Cerebellar nuclear complex (tissue), 1 donor: ENCODE measurements around the gene GSTP1.
"Not testable (repeated sequence)": the region's sequence is repeated elsewhere in the genome, so short reads cannot be mapped to it uniquely, and the experiment has no call there.

Experiments used
- DNase-seq, 2 experiments: peaks; one replicate each; lab custom pipeline; 2025; lab: John Stamatoyannopoulos, UW

Gene GSTP1

GRCh38 chr11:67614730-67615714 is 31.4 kb downstream of the GSTP1 start:
- no peak for DNase-seq

GRCh38 chr11:67615728-67616430 is 32.3 kb downstream of the GSTP1 start:
- DNase-seq = no peak

- DNase-seq = no peak
Measured at GRCh38 chr11:67616431-67617242, 33.0 kb downstream of the GSTP1 start.

GRCh38 chr11:67617243-67617953 is 33.8 kb downstream of the GSTP1 start:
- no peak for DNase-seq

DNA sequence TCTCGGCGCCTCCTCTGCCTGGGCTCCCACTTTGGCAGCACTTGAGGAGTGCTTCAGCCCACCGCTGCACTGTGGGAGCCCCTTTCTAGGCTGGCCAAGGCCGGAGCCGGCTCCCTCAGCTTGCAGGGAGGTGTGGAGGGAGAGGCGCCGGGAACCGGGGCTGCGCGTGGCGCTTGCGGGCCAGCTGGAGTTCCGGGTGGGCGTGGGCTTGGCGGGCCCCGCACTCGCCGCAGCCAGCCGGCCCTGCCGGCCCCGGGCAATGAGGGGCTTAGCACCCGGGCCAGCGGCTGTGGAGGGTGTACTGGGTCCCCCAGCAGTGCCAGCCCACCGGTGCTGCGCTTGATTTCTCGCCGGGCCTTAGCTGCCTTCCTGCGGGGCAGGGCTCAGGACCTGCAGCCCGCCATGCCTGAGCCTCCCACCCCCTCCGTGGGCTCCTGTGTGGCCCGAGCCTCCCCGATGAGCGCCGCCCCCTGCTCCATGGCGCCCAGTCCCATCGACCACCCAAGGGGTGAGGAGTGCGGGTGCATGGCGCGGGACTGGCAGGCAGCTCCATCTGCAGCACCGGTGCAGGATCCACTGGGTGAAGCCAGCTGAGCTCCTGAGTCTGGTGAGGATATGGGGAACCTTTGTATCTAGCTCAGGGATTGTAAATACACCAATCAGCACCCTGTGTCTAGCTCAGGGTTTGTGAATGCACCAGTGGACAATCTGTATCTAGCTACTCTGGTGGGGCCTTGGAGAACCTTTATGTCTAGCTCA is 35.5 kb downstream of the GSTP1 start:
- not testable (repeated sequence) for DNase-seq

GRCh38 chr11:67619683-67620618 is 36.3 kb downstream of the GSTP1 start:
- DNase-seq = not testable (repeated sequence)

- not testable (repeated sequence) for DNase-seq
Measured at GRCh38 chr11:67620621-67621020, 37.0 kb downstream of the GSTP1 start.

DNA sequence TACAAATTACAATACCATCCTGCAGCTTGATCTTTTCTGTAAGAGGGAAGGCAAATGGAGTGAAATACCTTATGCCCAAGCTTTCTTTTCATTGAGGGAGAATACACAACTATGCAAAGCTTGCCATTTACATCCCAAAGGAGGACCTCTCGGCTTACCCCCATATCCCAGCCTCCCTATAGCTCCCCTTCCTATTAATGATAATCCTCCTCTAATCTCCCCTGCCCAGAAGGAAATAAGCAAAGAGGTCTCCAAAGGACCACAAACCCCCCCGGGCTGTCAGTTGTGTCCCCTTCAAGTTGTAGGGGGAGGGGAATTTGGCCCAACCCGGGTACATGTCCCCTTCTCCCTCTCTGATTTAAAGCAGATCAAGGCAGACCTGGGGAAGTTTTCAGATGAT is 38.3 kb downstream of the GSTP1 start:
- not testable (repeated sequence) for DNase-seq

DNA sequence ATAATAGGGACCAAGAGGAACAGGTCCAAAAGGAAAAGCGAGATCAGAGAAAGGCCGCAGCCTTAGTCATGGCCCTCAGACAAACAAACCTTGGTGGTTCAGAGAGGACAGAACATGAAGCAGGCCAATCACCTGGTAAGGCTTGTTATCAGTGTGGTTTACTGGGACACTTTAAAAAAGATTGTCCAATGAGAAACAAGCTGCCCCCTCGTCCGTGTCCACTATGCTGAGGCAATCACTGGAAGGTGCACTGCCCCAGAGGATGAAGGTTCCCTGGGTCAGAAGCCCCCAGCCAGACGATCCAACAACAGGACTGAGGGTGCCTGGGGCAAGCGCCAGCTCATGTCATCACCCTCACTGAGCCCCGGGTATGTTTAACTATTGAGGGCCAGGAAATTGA is 39.3 kb downstream of the GSTP1 start:
- not testable (repeated sequence) for DNase-seq

DNA sequence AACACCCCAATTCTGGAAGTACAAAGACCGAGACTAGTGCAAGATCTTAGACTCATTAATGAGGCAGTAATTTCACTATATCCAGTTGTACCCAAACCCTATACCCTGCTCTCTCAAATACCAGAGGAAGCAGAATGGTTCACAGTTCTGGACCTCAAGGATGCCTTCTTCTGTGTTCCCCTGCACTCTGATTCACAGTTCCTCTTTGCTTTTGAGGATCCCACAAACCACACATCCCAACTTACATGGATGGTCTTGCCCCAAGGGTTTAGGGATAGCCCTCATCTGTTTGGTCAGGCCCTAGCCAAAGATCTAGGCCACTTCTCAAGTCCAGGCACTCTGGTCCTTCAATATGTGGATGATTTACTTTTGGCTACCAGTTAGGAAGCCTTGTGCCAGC is 40.2 kb downstream of the GSTP1 start:
- DNase-seq = not testable (repeated sequence)

DNA sequence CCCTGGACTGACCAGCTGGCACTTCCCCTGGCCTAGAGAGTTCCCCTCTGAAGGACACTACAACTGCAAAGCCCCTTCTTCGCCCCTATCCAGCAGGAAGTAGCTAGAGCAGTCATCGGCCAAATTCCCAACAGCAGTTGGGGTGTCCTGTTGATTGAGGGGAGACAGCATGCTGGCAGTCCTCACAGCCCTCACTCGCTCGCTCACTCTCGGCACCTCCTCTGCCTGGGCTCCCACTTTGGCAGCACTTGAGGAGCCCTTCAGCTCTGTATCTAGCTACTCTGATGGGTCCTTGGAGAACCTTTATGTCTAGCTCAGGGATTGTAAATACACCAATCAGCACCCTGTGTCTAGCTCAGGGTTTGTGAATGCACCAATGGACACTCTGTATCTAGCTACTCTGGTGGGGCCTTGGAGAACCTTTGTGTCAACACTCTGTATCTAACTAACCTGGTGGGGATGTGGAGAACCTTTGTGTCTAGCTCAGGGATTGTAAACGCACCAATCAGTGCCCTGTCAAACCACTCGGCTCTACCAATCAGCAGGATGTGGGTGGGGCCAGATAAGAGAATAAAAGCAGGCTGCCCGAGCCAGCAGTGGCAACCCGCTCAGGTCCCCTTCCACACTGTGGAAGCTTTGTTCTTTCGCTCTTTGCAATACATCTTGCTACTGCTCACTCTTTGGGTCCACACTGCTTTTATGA is 42.7 kb downstream of the GSTP1 start:
- not testable (repeated sequence) for DNase-seq

GRCh38 chr11:67626970-67627369 is 43.4 kb downstream of the GSTP1 start:
- DNase-seq = no peak

- DNase-seq = no peak
Measured at GRCh38 chr11:67627441-67627811, 43.8 kb downstream of the GSTP1 start.

GRCh38 chr11:67627812-67628624 is 44.4 kb downstream of the GSTP1 start:
- DNase-seq = no peak

DNA sequence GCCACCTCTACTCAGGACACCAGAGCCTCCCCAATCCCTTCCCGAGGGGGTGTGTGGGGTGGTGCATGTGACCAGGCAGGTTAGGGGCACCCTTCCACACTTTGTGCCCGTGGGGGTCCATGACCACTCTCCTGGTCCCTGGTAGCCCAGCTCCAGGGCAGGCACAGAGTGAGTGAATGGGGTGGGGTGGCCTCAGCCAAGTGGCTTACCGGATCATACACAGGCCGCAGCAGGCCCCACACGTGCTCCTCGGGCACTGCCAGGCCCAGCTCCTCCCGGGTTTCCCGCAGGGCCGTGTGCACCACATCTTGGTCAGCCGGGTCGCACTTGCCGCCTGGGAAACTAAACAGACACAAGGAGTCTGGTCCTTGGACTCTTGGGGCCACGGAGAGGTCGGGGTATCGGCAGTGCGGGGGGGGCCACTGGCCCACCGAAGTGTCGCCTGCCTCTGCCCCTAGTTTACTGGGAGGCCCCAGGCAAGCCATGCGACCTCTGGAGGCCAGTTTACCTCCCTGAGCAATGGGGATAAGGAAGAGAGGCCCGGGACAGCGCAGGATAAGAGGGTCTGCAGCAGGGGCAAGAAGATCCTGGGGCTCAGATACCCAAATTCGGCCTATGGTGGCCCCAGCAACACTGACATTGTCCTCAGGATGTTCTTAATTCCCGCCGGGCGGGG is 45.2 kb downstream of the GSTP1 start:
- no peak for DNase-seq

- peak in 1 of 2 experiments; percentile 53 for DNase-seq
Measured at GRCh38 chr11:67629386-67630227, 46.0 kb downstream of the GSTP1 start, which contains the start of gene NUDT8. Gene NUDT8, minus strand, starts transcription at chr11:67629937. Its CDS starts 26 bp downstream, at chr11:67629911.
